WTC11 (cell line): ENCODE data around the gene LAMA3. TPM values are rescaled to one million over a fixed set of nuclear protein-coding genes. Genes with fewer than 3 reads are reported as not detected.

Experiments used
- ATAC-seq: fragments of 200-7000 bp; cut with Tn5 transposase; 2 replicates; pipeline ENCODE4 v1.10.0; 2021; ENCODE audit warnings: mild to moderate bottlenecking, moderate library complexity
- CTCF ChIA-PET: fragments of 300-600 bp; sonication (Branson Sonifier 250); formaldehyde crosslinking; loops from one replicate; lab custom pipeline; 2021; ENCODE audit warnings: antibody characterized with exemption; lab: Charles Lee
- POLR2A ChIA-PET: fragments of 350-600 bp; sonication (Branson Sonifier 250); formaldehyde crosslinking; loops from one replicate; lab custom pipeline; 2021; ENCODE audit warnings: antibody characterized with exemption; lab: Charles Lee
- DNase-seq: peaks from one replicate; pipeline ENCODE4 v3.0.0; 2021; ENCODE audit warnings: low spot score
- H3K27ac Mint-ChIP-seq: 2 replicates; pipeline ENCODE4 v1.8.0; 2021; ENCODE audit warnings: mixed read lengths
- H3K27me3 Mint-ChIP-seq: 2 replicates; pipeline ENCODE4 v1.8.0; 2021; ENCODE audit warnings: low read depth, mild to moderate bottlenecking, moderate library complexity, mixed read lengths
- H3K36me3 Mint-ChIP-seq: 2 replicates; pipeline ENCODE4 v1.8.0; 2021; ENCODE audit warnings: mixed read lengths
- H3K4me1 Mint-ChIP-seq: 2 replicates; pipeline ENCODE4 v1.8.0; 2022; ENCODE audit warnings: mixed read lengths
- H3K4me3 Mint-ChIP-seq: 2 replicates; pipeline ENCODE4 v1.8.0; 2021; ENCODE audit warnings: mild to moderate bottlenecking, moderate library complexity, mixed read lengths
- H3K9me3 Mint-ChIP-seq: 2 replicates; pipeline ENCODE4 v1.8.0; 2021; ENCODE audit warnings: mixed read lengths
- ETV6 ChIP-seq: sonication (generic); formaldehyde crosslinking; IDR thresholded peaks from 2 replicates; pipeline ENCODE4 v1.8.1; 2022; ENCODE audit warnings: mild to moderate bottlenecking, missing genetic modification reagents
- FOXJ3 ChIP-seq: sonication (generic); formaldehyde crosslinking; IDR thresholded peaks from 2 replicates; pipeline ENCODE4 v1.9.0; 2021; ENCODE audit warnings: missing genetic modification reagents, mild to moderate bottlenecking, borderline replicate concordance
- GABPB1 ChIP-seq: sonication (generic); formaldehyde crosslinking; IDR thresholded peaks from 2 replicates; pipeline ENCODE4 v1.8.1; 2023; ENCODE audit warnings: mild to moderate bottlenecking, missing genetic modification reagents
- GRHL2 ChIP-seq: fragments of 250-450 bp; sonication (Bioruptor Pico); IDR thresholded peaks from 2 replicates; pipeline ENCODE4 v1.8.0; 2022; ENCODE audit warnings: mild to moderate bottlenecking, moderate library complexity; ENCODE audit not compliant: insufficient replicate concordance, severe bottlenecking
- NFYB ChIP-seq: sonication (generic); formaldehyde crosslinking; conservative IDR thresholded peaks from 2 replicates; pipeline ENCODE4 v1.8.0; 2022; ENCODE audit warnings: low read depth, missing genetic modification reagents
- NR3C1 ChIP-seq: sonication (generic); formaldehyde crosslinking; conservative IDR thresholded peaks from 2 replicates; pipeline ENCODE4 v1.8.1; 2023; ENCODE audit warnings: low read depth, mild to moderate bottlenecking, missing genetic modification reagents
- OVOL2 ChIP-seq: fragments of 250-450 bp; sonication (Bioruptor Pico); IDR thresholded peaks from 2 replicates; pipeline ENCODE4 v1.9.0; 2021; ENCODE audit warnings: mild to moderate bottlenecking, borderline replicate concordance
- SP1 ChIP-seq: sonication (generic); formaldehyde crosslinking; conservative IDR thresholded peaks from 2 replicates; pipeline ENCODE4 v1.8.1; 2022; ENCODE audit warnings: missing genetic modification reagents
- TCF7 ChIP-seq: sonication (generic); formaldehyde crosslinking; IDR thresholded peaks from 2 replicates; pipeline ENCODE4 v1.8.0; 2022; ENCODE audit warnings: mild to moderate bottlenecking, low read depth, missing genetic modification reagents, moderate library complexity
- TEAD1 ChIP-seq: sonication (generic); formaldehyde crosslinking; IDR thresholded peaks from 2 replicates; pipeline ENCODE4 v1.8.0; 2022; ENCODE audit warnings: mild to moderate bottlenecking, missing genetic modification reagents
- TEAD4 ChIP-seq: sonication (generic); formaldehyde crosslinking; IDR thresholded peaks from 2 replicates; pipeline ENCODE4 v1.8.0; 2022; ENCODE audit warnings: mild to moderate bottlenecking, missing genetic modification reagents
- ZNF219 ChIP-seq: sonication (generic); formaldehyde crosslinking; IDR thresholded peaks from 2 replicates; pipeline ENCODE4 v1.8.0; 2023; ENCODE audit warnings: missing genetic modification reagents, mild to moderate bottlenecking, borderline replicate concordance
- ZNF396 ChIP-seq: fragments of 250-450 bp; sonication (Bioruptor Pico); IDR thresholded peaks from 2 replicates; pipeline ENCODE4 v1.8.0; 2021; ENCODE audit warnings: mild to moderate bottlenecking, moderate library complexity, borderline replicate concordance
- total RNA-seq: library from RNA; stranded (reverse); gene quantifications from 3 replicates; pipeline ENCODE4 v1.2.3, GENCODE V29; 2021
- TF ChIP-seq, protein P1 (sequence below): fragments of 250-450 bp; sonication (Bioruptor Pico); IDR thresholded peaks from 2 replicates; pipeline ENCODE4 v1.9.0; 2021; ENCODE audit warnings: mild to moderate bottlenecking
- TF ChIP-seq, protein P2 (sequence below): sonication (generic); formaldehyde crosslinking; IDR thresholded peaks from 2 replicates; pipeline ENCODE4 v1.8.1; 2023; ENCODE audit warnings: mild to moderate bottlenecking, missing genetic modification reagents
- TF ChIP-seq, protein P3 (sequence below): sonication (generic); formaldehyde crosslinking; conservative IDR thresholded peaks from 2 replicates; pipeline ENCODE4 v1.8.1; 2022; ENCODE audit warnings: mild to moderate bottlenecking, missing genetic modification reagents
- TF ChIP-seq, protein P4 (sequence below): fragments of 250-450 bp; sonication (Bioruptor Pico); conservative IDR thresholded peaks from 2 replicates; pipeline ENCODE4 v1.9.0; 2021; ENCODE audit warnings: mild to moderate bottlenecking
- TF ChIP-seq, protein P5 (sequence below): sonication (generic); formaldehyde crosslinking; IDR thresholded peaks from 2 replicates; pipeline ENCODE4 v1.8.1; 2022; ENCODE audit warnings: mild to moderate bottlenecking, moderate library complexity, missing genetic modification reagents
- TF ChIP-seq, protein P6 (sequence below): fragments of 250-450 bp; sonication (Bioruptor Pico); IDR thresholded peaks from 2 replicates; pipeline ENCODE4 v1.9.0; 2021; ENCODE audit warnings: mild to moderate bottlenecking

The LAMA3 gene
- total RNA-seq, 1 experiment from 2014 or later, result 0.83 TPM

DNA sequence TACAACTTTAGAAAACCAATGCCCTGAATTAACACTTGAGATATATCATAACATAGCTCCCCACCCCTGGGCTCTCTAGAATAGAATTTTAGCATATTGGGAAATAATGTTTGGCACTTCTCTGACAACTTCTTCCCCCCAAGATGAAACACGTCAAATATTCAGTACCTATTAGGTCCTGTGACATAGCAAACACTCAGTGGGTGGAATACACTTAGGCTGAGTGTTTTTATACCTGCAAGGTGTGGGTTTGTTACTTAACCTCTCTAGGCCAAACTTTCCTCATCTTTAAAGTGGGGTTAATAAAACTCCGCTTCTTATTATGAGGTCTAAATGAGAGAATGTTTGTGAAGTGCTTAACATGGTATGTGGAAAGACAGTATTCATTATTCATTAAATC lies 56.1 kb downstream of the LAMA3 start (continued):
- TF ChIP-seq TEAD1 (CRISPR knock-in tag) (no peak), GABPB1 (CRISPR knock-in tag) (no peak), TCF7 (CRISPR knock-in tag) (no peak), ETV6 (no peak), ZNF396 (CRISPR knock-in tag) (no peak), GRHL2 (CRISPR knock-in tag) (no peak), FOXJ3 (CRISPR knock-in tag) (no peak)

DNA sequence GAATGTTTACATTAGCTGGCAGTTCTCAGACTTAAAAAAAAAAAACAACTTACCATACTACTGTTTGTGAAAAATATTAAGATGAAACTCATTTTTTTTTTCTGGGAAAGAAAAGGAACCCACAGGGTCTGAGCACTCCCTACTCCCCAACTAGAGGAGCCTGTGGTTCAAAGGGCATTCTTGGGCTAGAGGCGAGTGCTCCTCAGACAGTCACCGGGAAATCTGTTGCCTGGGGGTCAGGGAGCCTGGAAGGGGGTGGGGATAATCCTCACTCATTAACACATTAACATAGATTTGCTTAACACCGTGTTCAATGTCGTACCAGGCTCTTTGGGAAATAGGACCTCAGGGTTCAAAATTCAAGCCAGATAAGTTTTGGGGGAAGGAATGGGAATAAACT lies 57.6 kb downstream of the LAMA3 start:
- CTCF ChIA-PET, result no interaction called here
- ATAC-seq (no peak), DNase-seq (no peak)
- POLR2A ChIA-PET, result no interaction called here
- Mint-ChIP-seq H3K27ac (no peak overlapping the region), H3K9me3 (peaks cover 23% of the 10 kb centered on the region), H3K4me1 (no peaks in the 10 kb centered on the region), H3K36me3 (peaks cover 3% of the 10 kb centered on the region; the same call in 1 of the 2 replicates), H3K27me3 (no peaks in the 10 kb centered on the region; the same call in 1 of the 2 replicates), H3K4me3 (no peak overlapping the region)
- TF ChIP-seq, protein P1, sequence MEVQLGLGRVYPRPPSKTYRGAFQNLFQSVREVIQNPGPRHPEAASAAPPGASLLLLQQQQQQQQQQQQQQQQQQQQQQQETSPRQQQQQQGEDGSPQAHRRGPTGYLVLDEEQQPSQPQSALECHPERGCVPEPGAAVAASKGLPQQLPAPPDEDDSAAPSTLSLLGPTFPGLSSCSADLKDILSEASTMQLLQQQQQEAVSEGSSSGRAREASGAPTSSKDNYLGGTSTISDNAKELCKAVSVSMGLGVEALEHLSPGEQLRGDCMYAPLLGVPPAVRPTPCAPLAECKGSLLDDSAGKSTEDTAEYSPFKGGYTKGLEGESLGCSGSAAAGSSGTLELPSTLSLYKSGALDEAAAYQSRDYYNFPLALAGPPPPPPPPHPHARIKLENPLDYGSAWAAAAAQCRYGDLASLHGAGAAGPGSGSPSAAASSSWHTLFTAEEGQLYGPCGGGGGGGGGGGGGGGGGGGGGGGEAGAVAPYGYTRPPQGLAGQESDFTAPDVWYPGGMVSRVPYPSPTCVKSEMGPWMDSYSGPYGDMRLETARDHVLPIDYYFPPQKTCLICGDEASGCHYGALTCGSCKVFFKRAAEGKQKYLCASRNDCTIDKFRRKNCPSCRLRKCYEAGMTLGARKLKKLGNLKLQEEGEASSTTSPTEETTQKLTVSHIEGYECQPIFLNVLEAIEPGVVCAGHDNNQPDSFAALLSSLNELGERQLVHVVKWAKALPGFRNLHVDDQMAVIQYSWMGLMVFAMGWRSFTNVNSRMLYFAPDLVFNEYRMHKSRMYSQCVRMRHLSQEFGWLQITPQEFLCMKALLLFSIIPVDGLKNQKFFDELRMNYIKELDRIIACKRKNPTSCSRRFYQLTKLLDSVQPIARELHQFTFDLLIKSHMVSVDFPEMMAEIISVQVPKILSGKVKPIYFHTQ (CRISPR knock-in tag), result no peak
- TF ChIP-seq FOXJ3 (CRISPR knock-in tag) (no peak), GRHL2 (CRISPR knock-in tag) (no peak), ZNF219 (CRISPR knock-in tag) (no peak), TEAD1 (CRISPR knock-in tag) (no peak), NR3C1 (CRISPR knock-in tag) (no peak)
- TF ChIP-seq, protein P2, sequence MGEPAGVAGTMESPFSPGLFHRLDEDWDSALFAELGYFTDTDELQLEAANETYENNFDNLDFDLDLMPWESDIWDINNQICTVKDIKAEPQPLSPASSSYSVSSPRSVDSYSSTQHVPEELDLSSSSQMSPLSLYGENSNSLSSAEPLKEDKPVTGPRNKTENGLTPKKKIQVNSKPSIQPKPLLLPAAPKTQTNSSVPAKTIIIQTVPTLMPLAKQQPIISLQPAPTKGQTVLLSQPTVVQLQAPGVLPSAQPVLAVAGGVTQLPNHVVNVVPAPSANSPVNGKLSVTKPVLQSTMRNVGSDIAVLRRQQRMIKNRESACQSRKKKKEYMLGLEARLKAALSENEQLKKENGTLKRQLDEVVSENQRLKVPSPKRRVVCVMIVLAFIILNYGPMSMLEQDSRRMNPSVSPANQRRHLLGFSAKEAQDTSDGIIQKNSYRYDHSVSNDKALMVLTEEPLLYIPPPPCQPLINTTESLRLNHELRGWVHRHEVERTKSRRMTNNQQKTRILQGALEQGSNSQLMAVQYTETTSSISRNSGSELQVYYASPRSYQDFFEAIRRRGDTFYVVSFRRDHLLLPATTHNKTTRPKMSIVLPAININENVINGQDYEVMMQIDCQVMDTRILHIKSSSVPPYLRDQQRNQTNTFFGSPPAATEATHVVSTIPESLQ (CRISPR knock-in tag), result no peak
- TF ChIP-seq, protein P3, sequence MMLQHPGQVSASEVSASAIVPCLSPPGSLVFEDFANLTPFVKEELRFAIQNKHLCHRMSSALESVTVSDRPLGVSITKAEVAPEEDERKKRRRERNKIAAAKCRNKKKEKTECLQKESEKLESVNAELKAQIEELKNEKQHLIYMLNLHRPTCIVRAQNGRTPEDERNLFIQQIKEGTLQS, result no peak
- TF ChIP-seq, protein P4, sequence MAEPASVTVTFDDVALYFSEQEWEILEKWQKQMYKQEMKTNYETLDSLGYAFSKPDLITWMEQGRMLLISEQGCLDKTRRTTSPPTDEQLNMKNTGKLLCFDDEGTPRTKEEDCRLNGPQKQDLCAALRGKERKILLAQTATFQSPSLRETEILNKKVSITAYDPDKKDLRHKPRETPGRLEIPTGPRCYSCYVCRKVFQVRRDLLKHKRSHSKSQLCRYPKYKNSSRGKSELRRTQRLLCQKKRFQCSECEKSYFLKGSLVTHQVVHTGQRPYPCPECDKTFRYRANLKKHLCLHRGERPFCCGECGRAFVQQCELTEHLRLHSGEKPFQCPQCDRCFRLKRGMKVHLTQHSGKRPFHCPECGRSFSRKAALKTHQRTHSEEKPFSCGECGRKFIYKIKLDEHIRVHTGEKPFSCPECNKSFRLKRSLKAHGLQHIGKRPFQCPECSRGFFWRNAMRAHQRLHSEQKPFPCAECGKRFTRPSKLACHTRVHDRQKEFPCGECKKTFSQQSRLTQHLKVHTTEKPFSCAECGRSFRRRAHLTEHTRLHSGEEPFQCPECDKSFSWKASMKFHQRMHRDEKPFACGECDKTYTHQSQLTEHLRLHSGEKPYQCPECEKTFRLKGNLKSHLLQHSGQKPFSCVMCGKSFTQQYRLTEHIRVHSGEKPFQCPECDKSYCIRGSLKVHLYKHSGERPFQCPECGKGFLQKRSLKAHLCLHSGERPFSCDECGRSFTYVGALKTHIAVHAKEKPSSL, result no peak

DNA sequence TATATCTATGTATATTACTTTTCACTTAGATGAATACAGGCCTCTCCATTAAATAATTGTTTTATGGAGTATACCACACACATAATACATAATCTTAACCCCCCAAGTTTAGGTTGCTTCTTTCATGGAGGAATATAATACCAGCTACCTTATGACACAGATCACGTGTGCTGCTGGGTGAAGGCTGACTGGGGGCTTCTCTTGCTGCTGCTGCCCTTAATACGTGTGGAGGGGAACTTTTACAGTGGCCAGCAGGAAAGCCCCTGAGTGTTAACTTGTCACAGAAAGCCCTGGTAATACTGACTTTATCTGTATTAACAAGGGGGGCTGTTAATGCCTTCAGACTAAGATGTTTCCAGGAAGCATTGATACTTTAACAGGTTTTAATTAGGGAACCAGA lies 63.1 kb downstream of the LAMA3 start:
- Mint-ChIP-seq H3K4me1 (peaks cover 4% of the 10 kb centered on the region), H3K27ac (no peak overlapping the region), H3K4me3 (no peak overlapping the region), H3K27me3 (peaks cover 7% of the 10 kb centered on the region), H3K9me3 (peaks cover 26% of the 10 kb centered on the region), H3K36me3 (peaks cover 3% of the 10 kb centered on the region; the same call in 1 of the 2 replicates)
- ChIA-PET CTCF (interaction anchor here (1.5 kb wide), 1 partner anchor 166 kb away, joined by 3 read pairs; no protein-coding TSS in a partner anchor), POLR2A (no interaction called here)
- DNase-seq, result no peak
- no peak for ATAC-seq
- no peak for TF ChIP-seq ZNF219 (CRISPR knock-in tag)
- TF ChIP-seq, protein P5, sequence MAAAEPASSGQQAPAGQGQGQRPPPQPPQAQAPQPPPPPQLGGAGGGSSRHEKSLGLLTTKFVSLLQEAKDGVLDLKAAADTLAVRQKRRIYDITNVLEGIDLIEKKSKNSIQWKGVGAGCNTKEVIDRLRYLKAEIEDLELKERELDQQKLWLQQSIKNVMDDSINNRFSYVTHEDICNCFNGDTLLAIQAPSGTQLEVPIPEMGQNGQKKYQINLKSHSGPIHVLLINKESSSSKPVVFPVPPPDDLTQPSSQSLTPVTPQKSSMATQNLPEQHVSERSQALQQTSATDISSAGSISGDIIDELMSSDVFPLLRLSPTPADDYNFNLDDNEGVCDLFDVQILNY (CRISPR knock-in tag), result no peak
- no peak for TF ChIP-seq TCF7 (CRISPR knock-in tag)
- TF ChIP-seq, protein P6, sequence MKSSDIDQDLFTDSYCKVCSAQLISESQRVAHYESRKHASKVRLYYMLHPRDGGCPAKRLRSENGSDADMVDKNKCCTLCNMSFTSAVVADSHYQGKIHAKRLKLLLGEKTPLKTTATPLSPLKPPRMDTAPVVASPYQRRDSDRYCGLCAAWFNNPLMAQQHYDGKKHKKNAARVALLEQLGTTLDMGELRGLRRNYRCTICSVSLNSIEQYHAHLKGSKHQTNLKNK (CRISPR knock-in tag), result no peak
- TF ChIP-seq GABPB1 (CRISPR knock-in tag), result no peak
- no peak for TF ChIP-seq OVOL2 (CRISPR knock-in tag)
- TF ChIP-seq SP1 (CRISPR knock-in tag), result no peak
- TF ChIP-seq TEAD4, result no peak
- TF ChIP-seq NFYB, result no peak
